DMS153 treated with DMSO at 0.1 percent for 48 hours (cell line): Measurements from ENCODE around the gene TKFC.
A peak's percentile ranks its signal among the peaks of the same experiment; 100 is the strongest.

Experiments
- DNase-seq: peaks from one replicate; lab custom pipeline; 2025; ENCODE audit not compliant: unreplicated experiment; lab: John Stamatoyannopoulos, UW

Gene TKFC, protein sequence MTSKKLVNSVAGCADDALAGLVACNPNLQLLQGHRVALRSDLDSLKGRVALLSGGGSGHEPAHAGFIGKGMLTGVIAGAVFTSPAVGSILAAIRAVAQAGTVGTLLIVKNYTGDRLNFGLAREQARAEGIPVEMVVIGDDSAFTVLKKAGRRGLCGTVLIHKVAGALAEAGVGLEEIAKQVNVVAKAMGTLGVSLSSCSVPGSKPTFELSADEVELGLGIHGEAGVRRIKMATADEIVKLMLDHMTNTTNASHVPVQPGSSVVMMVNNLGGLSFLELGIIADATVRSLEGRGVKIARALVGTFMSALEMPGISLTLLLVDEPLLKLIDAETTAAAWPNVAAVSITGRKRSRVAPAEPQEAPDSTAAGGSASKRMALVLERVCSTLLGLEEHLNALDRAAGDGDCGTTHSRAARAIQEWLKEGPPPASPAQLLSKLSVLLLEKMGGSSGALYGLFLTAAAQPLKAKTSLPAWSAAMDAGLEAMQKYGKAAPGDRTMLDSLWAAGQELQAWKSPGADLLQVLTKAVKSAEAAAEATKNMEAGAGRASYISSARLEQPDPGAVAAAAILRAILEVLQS

GRCh38 chr11:61332797-61333549, at the start of gene TKFC, which contains the start of gene DDB1:
Gene TKFC, plus strand, starts transcription at chr11:61333228. Its CDS starts 1,501 bp downstream, at chr11:61334729.
Gene DDB1, minus strand, starts transcription at chr11:61333105. Its CDS starts 137 bp downstream, at chr11:61332968.
- DNase-seq, result peak; percentile 84

- no peak for DNase-seq
These were observed 49.4 kb upstream of the TKFC start for GRCh38 chr11:61283613-61284012.

GRCh38 chr11:61287338-61287977, 45.6 kb upstream of the TKFC start:
- no peak for DNase-seq

- DNase-seq, result no peak
These were observed 41.9 kb upstream of the TKFC start for GRCh38 chr11:61290905-61291690.

DNA sequence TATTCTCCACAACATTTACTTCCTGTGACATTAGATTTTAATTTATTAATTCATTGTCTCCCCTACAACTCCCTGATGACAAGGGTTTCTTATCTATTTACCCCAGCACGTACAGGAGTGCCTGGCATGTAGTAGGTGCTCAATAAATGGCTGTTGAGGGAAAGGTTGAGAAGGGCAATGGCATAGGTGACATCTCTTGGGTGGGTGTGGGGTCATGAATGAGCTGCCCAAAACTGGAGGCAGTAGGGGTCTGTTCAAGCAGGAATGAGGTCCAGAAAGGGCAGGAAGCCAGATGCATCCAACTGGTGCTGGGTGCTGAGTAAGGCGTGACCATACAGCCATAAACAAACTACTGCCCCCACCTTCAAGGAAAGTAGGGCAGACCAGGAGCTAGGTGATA, 40.7 kb upstream of the TKFC start:
- DNase-seq, result no peak

GRCh38 chr11:61293867-61294716, 38.9 kb upstream of the TKFC start:
- DNase-seq, result no peak

DNA sequence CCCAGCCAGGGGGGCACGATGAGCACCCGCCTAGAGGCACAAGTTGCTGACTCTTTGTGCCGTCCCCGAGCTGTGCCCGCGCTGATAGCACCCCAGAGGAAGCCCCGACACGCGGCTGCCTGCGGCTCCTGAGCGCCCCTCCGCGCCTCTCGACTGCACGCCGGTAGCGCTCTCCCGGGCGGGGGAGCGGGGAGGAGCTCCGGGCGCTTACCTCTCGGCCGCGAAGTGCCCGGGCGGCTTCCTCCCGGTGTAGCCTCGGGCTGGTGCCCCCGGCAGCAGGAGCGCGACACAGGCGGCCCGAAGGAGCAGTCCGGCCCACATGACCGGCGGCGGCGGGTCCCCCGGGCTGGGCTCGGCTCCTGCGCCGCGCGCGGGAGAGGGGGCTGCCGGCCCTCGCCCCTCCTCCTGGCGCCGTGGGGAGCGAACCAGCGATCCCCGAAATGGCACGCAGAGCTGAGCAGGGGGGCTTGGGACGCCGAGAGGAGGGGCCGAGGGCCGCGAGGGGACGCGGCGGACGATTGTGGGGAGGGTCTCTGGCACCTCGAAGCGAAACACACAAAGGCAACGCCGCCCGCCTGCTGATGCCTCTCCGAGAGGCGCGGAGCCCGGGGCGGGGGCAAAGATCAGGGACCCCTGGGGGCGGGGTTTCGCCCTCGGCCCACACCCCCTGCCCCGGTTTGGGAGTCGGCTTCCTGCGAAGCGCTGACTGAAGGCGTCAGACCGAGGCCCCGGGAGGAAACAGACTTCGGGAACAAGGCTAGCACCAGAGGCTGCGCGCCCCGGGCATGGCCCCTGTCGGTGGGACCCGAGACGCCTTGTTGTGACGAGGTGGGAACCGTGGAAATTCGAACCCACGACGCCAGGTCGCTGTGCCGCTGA, 38.1 kb upstream of the TKFC start, which contains the start of gene VWCE:
Gene VWCE (minus strand): TSS at position 600 of the 879 bp plus-strand sequence. CDS start 279 bp downstream, at position 321.
- DNase-seq, result no peak

GRCh38 chr11:61295596-61295926, 37.5 kb upstream of the TKFC start:
- DNase-seq, result no peak

- no peak for DNase-seq
These were observed 35.7 kb upstream of the TKFC start for GRCh38 chr11:61297341-61297740.

GRCh38 chr11:61297746-61298145, 35.3 kb upstream of the TKFC start:
- DNase-seq, result no peak

DNA sequence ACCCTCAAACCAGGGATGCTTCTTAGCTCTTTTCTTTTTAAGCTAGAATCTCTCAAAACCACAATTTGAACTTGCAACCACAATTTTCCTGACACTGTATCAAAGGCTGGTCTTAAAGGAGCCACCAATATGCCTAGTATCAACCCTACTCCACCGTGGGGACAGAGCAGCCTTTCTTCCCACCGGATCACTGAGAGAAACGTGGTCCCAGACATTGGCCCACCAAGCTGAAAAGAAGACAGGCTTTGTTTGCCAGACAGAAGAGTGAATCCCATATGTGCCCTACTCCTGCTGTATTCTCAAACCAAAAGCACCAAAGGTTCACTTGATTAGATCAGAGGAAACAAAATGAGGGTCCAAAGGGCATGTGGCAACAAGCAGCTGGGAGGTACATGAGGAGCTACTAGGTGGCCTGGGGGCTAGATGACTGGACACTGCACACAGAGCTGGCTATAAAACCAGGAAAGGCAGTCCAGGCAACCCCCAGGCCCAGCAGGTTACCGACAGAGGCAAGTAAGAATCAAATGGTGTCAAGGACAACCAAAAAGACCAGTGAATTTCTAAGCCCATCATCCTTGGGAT, 34.3 kb upstream of the TKFC start:
- DNase-seq, result no peak

GRCh38 chr11:61302550-61302949, 30.5 kb upstream of the TKFC start:
- no peak for DNase-seq

- no peak for DNase-seq
These were observed 29.3 kb upstream of the TKFC start for GRCh38 chr11:61303725-61304124.

DNA sequence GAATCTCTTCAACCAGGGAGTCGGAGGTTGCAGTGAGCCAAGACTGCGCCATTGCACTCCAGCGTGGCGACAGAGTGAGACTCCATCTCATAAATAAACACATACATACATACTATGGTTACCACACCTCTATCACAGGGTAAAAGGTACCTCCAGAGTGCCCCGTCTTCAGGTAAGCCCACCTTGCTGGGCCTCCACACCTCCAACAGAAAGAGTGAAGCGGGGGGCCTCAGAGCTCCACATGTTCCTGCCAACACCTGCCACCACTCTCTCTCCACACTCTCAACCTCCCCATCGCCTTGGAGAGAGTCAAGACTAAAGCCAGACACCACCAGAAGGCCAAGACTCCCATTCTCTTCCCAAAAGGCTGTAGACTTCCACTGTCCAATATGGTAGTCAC, 27.6 kb upstream of the TKFC start:
- DNase-seq, result no peak

GRCh38 chr11:61306221-61306620, 26.8 kb upstream of the TKFC start:
- no peak for DNase-seq

DNA sequence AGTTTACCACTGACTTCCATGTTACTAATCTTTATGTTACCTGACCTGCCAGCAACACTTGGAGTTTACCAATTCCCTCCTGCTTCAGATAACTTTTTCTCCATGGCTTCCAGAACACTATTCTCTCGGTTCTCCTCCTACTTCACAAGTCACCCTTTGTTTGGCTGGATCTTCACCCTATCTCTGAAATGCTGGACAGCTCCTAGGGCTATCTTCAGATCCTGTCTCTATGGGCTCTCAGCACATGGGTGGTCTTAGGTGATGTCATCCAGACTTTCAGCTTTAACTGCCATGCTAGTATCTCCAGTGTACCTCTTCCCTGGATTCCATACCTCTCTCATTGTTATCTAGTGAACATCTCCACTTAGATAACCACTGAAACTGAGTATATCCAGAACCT, 25.7 kb upstream of the TKFC start:
- DNase-seq, result no peak

- no peak for DNase-seq
These were observed 23.9 kb upstream of the TKFC start for GRCh38 chr11:61309141-61309540.

- no peak for DNase-seq
These were observed 23.3 kb upstream of the TKFC start for GRCh38 chr11:61309739-61310138.
